22Rv1 (cell line): ENCODE data around the gene SERTAD3.

ENCODE experiments used
- ZFX ChIP-seq: fragments of 450-650 bp; IDR thresholded peaks from 2 replicates; pipeline ENCODE4 v1.6.1; 2017; ENCODE audit warnings: antibody characterized with exemption, borderline replicate concordance
- TF ChIP-seq, protein P1 (sequence below): fragments of 450-650 bp; IDR thresholded peaks from 2 replicates; pipeline ENCODE4 v1.5.1; 2017; ENCODE audit warnings: mild to moderate bottlenecking

DNA sequence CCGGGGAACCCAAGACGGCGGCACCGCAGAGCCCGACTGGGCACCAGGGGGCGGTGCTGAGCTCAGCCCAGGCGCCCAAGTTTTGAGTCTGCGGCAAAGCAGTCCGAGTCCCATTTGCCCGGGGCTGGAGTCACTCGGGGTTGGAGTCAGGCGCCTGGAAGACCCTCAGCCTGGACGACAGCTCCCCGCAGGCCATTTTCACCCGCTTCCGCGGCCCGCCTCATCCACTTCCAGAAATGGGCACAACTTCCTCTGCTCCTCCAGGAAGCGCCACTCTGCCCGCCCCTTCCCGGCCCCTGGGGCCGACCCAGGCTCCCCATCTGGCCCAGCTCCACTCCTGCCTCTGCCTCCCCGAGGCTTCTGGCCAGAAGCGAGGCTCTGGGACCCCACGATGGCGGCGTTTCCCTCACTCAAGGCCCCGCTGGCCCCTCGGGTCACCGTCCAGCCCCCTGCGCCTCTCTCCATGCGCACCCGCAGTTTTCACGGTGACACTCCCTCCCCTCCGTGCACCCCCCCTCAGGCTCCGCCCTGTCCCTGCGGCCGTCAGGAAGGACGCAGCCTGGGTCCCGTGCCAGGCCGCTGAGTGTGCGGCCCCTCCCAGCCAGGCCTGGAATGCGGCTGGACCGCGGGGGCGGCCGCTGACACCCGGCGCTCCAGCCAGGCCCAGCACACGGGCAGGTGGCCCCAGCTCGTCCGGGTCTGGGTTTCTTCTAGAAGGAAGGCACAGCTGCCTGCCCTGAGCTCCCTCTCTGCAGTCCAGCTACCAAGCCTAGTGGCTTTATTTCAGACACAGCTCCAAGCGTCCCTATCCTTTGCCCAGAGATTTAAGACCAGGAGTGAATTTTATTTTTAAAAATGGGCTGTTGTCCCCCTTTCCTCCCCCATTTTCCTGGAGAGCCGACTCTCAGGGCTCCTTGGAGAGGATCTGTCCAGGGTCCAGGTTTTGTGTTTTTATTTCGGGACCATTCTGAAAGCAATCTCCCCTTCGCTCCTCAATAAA is 23.1 kb downstream of the SERTAD3 start:
- TF ChIP-seq, protein P1, sequence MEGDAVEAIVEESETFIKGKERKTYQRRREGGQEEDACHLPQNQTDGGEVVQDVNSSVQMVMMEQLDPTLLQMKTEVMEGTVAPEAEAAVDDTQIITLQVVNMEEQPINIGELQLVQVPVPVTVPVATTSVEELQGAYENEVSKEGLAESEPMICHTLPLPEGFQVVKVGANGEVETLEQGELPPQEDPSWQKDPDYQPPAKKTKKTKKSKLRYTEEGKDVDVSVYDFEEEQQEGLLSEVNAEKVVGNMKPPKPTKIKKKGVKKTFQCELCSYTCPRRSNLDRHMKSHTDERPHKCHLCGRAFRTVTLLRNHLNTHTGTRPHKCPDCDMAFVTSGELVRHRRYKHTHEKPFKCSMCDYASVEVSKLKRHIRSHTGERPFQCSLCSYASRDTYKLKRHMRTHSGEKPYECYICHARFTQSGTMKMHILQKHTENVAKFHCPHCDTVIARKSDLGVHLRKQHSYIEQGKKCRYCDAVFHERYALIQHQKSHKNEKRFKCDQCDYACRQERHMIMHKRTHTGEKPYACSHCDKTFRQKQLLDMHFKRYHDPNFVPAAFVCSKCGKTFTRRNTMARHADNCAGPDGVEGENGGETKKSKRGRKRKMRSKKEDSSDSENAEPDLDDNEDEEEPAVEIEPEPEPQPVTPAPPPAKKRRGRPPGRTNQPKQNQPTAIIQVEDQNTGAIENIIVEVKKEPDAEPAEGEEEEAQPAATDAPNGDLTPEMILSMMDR, result peak; percentile 99
- no peak for TF ChIP-seq ZFX
